ENCODE results near the gene PRB4. TPM values are rescaled to one million over a fixed set of nuclear protein-coding genes. Genes with fewer than 3 reads are reported as not detected.
"Not testable (repeated sequence)": the region's sequence is repeated elsewhere in the genome, so short reads cannot be mapped to it uniquely, and the experiment has no call there.

The PRB4 gene
- total RNA-seq (not detected), polyA plus RNA-seq (not detected)
- long read RNA-seq, donor 1: 0 reads
- long read RNA-seq, donor 2: 0 reads
- long read RNA-seq, donor 3: 0 reads

- no peak for TF ChIP-seq CTCF (IDR thresholded peaks at IDR 0.05)
- TF ChIP-seq POLR2A (IDR thresholded peaks at IDR 0.05): no peak
- Histone ChIP-seq H3K27me3 (no peaks in the 10 kb centered on the region), H3K36me3 (no peaks in the 10 kb centered on the region), H3K4me1 (no peaks in the 10 kb centered on the region), H3K4me3 (no peak within 1 kb of the TSS), H3K27ac (no peak within 1 kb of the TSS), H3K9me3 (peaks cover 0 to 10% (median 0%) of the 10 kb centered on the region in 12 donors)
- no peak for ATAC-seq
- no peak for DNase-seq
- 66 to 72% (median 68%) methylated on average over 3 of the region's 3 CpGs for WGBS, 4 donors
- intact Hi-C loops (cut with DNase I): no loop called here
Measured at GRCh38 chr12:11310336-11310735, at the start of gene PRB4. PRB4 (minus strand) TSS chr12:11310436; CDS start chr12:11310398, 38 bp downstream.

- H3K4me3 ChIP-seq; H3K4me1 ChIP-seq; DNase-seq; H3K36me3 ChIP-seq; H3K9me3 ChIP-seq; H3K27ac ChIP-seq; ATAC-seq; H3K27me3 ChIP-seq; intact Hi-C loops (cut with DNase I): not testable (repeated sequence)
- WGBS, 4 donors: 60 to 76% (median 74%) methylated on average over 1 to 2 of the region's 2 CpGs
Measured at GRCh38 chr12:11351736-11352135, 41.5 kb upstream of the PRB4 start.

- no peak for DNase-seq
- Histone ChIP-seq H3K4me3 (no peak overlapping the region), H3K36me3 (no peaks in the 10 kb centered on the region), H3K9me3 (peaks cover 0 to 7% (median 0%) of the 10 kb centered on the region in 12 donors), H3K27ac (no peak overlapping the region), H3K27me3 (no peaks in the 10 kb centered on the region), H3K4me1 (no peaks in the 10 kb centered on the region)
- intact Hi-C loops (cut with DNase I): no loop called here
- TF ChIP-seq POLR2A (IDR thresholded peaks at IDR 0.05) (no peak), CTCF (IDR thresholded peaks at IDR 0.05) (no peak)
- WGBS, 4 donors: 89 to 94% (median 92%) methylated on average over 9 of the region's 9 CpGs
- no peak for ATAC-seq
Measured at GRCh38 chr12:11348439-11348838, 38.2 kb upstream of the PRB4 start.

GRCh38 chr12:11347810-11348209, 37.6 kb upstream of the PRB4 start:
- DNase-seq: no peak
- H3K36me3 ChIP-seq: no peaks in the 10 kb centered on the region
- H3K4me3 ChIP-seq: no peak overlapping the region
- H3K9me3 ChIP-seq: peaks cover 0 to 7% (median 0%) of the 10 kb centered on the region in 12 donors
- 81 to 82% (median 81%) methylated on average over 6 of the region's 6 CpGs for whole genome bisulfite sequencing, 4 donors
- intact Hi-C loops (cut with DNase I): no loop called here
- H3K4me1 ChIP-seq: no peaks in the 10 kb centered on the region
- no peak overlapping the region for H3K27ac ChIP-seq
- ATAC-seq: no peak
- TF ChIP-seq CTCF (IDR thresholded peaks at IDR 0.05) (peak in 2 of 12 donors; percentile 41 to 42), POLR2A (IDR thresholded peaks at IDR 0.05) (no peak)
- no peaks in the 10 kb centered on the region for H3K27me3 ChIP-seq

- Histone ChIP-seq H3K4me1 (no peaks in the 10 kb centered on the region), H3K27ac (no peak overlapping the region), H3K27me3 (no peaks in the 10 kb centered on the region), H3K36me3 (no peaks in the 10 kb centered on the region), H3K4me3 (no peak overlapping the region), H3K9me3 (peaks cover 0 to 7% (median 0%) of the 10 kb centered on the region in 12 donors)
- intact Hi-C loops (cut with DNase I): no loop called here
- WGBS, 4 donors: 61 to 82% (median 72%) methylated on average over 2 of the region's 2 CpGs
- DNase-seq (no peak), ATAC-seq (no peak)
- TF ChIP-seq POLR2A (IDR thresholded peaks at IDR 0.05): no peak
- TF ChIP-seq CTCF (IDR thresholded peaks at IDR 0.05): no peak
Measured at GRCh38 chr12:11344500-11344899, 34.3 kb upstream of the PRB4 start.
